HG02943 (cell line): ENCODE measurements around the gene FAM83C.

Experiments used
- ATAC-seq: cut with Tn5 transposase; IDR thresholded peaks from one replicate; pipeline ENCODE4 v1.9.1; 2021; ENCODE audit warnings: mild to moderate bottlenecking, low read depth, moderate library complexity; ENCODE audit not compliant: unreplicated experiment

FAM83C gene

DNA sequence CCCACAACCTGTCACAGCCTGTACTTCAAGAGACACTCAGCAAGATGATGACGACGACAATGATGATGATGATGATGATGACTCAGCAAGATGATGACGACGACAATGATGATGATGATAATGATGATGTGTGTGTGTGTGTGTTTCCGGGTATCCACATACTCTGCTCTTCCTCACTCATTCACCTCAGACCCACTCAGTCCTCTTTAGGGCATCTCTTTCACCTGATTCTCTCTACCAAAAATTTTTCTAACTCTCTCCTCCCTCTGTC, 6.5 kb downstream of the FAM83C start:
- no peak for ATAC-seq

DNA sequence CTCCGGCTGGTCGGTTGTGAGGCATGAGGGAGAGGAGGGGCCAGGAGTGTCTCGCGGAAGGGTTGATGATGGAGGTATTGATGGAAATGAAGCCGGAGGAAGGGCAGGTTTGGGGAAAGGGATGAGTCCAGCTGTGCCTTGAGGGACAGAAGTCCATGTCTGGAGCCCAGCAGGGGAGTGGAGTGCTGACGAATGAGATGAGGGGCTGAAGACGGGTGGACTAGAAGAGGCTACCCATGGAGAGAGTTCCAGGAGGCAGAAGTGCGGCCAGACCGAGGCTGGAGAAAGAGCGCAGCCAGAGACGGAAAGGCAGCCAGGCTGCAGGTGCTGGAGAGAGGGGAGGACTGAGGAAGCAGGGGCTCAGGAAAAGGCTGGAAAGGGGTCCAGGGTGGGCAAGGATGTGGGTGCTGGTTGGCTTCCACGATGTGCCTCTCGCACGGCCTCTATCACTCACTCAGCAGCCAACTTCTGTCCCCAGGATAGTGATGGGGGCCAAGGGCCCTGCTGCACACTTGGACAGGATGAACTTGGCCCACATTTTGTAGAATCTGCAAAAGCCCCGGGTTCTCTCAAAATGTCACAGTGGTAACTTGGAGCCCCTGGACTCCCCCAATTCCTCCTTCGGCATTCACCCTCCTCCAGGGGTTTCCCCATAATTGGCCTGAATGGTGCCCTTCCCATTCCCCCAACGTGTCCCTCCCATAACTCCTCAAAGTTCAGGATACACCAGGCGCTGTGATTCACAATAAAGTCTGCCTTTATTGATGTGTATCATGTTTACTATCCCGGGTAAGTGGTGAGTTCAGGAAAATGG, 7.0 kb downstream of the FAM83C start:
- no peak for ATAC-seq

DNA sequence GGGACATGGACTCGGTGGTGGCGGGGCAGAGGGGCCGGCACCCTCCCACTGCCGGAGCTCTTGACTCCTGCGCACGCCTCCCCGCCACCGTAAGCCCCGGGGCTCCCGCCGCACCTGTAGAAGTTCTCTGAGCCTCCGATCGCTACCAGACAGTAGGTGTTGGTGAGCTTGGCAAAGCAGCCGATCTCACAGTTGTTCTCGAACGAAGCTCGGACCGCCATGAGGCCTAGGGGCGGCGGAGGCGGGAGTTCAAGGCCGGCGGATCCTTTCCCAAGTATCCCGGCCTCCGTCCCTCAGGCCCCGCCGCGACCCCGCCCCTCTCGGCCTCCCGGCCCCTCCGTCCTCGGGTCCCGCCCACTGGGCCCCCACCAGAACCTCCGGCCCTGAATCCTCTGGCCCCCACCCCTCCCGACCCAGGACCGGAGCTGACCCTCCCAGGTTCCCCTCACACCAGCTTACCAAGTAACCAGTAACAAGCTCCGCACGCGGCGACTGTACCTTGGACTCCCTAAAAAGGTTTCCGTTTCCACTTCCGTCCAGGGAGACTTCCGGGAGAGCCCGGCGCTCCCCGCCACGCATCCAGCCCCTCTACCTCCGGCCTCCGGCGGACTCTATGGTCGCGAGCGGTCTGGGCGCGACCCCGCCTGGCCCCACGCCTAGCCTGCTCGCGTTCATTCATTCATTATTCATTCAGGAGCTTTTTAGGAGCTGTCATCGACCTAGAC, 7.8 kb downstream of the FAM83C start, which contains the start of gene EIF6:
Gene EIF6 (minus strand): TSS at position 506 of the 725 bp plus-strand sequence. CDS start 285 bp downstream, at position 221.
- ATAC-seq: peak; percentile 69

DNA sequence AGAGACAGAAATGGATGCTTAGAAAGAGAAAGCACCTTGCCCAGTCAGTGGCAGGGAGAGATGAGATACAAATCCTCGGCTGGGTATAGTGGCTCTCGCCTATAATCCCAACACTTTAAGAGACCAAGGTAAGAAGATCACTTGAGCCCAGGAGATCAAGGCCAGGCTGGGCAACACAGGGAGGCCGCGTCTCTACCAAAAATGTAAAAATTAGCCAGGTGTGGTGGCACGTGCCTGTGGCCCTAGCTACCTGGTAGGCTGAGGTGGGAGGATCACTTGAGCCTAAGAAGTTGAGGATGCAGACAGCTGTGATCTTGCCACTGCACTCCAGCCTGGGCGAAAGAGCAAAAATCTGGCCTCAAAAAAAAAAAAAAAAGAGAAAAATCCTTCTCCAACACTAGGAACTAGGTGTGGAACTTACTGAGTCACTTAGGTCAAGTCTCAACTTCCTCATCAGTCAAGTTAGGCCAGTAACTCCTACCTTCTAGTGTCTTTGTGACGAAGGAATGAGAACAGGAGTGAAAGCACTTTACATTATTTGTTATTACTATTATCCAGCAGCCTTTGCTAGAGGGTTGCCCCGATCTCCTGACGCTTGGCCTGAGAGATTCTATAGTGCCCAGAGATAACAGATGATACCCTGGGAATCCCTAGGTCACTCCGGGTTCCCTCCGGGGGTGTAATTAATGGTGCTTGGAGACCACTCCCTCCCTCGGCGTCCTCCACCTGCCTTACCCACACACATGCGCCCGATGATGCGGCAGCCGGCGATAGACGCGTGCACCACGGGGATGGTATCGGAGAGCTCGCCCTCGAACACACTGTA, 8.6 kb downstream of the FAM83C start:
- no peak for ATAC-seq

DNA sequence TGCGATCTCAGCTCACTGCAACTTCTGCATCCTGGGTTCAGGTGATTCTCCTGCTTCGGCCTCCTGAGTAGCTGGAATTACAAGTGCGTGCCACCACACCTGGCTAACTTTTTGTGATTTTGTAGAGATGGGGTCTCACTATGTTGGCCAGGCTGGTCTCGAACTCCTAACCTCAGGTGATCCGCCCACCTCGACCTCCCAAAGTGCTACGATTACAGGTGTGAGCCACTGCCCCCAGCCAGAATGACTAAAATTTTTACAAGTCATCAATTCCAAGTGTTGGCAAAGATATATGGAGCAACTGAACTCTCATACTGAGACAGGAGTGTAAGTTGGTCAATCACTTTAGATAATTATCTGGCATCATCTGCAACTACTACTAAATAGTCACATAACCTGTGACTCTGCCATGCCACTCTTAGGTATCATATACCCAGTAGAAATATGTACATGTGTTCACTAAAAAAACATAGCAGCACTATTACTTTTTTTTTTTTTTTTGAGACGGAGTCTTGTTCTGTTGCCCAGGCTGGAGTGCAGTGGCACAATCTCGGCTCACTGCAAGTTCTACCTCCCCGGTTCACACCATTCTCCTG, 10.6 kb downstream of the FAM83C start:
- ATAC-seq: no peak

DNA sequence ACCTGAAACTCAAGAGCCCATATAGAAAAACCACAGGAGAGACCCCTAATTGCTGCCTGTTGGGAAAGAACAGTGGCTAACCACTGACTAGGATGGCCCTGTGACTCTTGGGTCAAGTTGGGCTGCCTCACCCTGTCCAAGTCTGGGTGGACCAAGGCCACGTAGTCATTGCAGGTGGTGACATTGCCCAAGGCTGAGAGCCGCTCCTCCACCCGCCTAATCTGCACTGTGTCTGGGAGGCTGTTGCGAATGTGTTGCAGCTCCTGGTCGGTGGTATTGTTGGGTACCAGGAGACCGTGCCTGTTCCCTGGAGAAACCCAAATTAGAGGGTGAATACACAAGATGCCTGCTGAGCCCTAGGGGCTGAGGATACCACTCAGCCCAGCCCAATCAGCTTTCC, 11.7 kb downstream of the FAM83C start:
- ATAC-seq: no peak

DNA sequence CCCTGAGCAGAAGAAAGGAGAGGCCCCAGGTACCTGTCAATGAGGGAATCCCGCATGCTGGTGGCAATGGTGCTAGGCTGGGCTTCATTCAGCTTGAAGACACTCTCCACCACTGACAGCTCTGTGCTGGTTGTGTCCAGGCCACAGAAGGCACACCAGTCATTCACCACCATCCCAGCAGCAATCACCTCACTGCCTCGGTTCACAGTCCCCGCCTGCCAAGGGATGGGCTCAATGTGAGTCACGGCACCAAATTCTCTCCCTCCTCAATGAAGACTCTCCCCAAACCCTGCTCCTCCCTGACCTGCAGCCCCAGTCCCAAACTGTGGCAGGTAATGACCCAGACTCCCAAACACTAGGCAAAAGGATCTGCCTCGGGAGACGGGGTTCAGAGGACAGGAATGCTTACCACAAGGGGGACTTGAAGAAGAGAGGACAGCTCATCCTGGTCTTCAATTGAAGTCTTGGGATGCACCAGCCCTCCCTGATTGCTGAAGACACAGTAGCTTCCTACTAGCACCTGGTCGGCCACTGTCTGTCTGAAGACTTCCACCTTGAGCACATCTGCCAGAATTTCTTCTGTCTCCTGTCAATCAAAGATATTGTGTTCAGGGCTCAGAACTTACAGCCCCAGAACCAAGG, 12.6 kb downstream of the FAM83C start:
- ATAC-seq: no peak

DNA sequence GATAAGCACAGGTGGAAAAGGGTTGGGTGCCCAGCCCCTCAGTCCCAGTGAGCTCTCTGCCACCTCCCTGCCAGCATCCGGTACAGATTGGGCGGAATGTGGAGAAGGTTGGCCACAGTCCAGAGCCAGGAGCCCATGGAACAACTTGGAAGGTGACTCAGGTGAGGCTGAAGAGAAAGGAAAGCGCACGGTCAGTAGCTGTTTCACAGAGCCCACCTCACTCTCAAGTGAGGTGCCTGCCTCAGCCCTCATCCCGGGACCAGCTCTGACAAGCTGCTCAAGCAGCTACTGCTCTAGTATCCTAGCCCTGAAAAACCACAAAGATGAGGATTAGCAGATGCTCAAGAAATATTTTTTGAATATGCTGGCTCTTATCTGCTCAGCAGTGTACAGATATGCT, 13.2 kb downstream of the FAM83C start:
- ATAC-seq: no peak

DNA sequence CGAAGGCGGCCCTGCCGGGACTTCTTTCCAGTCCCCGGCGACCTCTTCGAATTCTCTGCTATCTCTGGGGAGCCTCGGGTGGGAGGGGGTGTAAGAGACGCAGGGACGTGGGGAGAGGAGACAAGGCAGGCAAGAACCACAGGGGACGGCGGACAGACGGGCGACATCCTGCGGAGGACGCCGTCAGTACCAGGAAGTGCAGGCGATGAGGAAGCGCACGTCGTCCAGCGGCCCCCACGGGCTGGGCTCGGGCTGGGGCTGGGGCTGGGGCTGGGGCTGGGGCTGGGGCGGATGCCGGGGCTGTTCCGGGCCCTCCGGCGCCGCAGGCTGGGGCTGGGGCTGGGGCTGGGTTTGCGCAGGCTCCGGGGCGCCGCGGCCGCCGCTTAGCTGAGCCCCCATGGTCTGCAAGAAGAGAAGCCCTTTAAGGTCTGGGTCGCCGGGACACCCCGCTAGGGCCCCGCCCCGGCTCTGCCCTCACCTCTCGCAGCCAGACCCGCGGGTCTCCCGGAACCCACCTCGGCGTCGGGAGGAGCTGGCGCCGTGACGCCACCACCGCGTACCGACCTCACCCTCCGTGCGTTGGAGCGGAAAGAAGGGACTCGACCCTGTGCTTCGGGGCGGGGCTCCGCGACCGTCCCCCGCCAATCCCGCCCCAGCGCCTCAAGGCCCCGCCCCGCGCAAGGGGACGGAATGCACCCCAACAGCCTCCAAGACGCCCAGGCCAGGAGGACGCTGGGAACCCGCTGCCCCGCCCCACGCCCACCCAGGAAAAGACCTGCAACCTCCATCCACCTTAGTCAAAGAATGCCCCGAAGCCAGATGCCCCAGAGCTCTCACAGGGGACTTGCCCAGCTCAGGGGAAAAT, 14.5 kb downstream of the FAM83C start, which contains the start of gene MMP24OS:
Gene MMP24OS (minus strand): TSS at position 592 of the 865 bp plus-strand sequence. CDS start 193 bp downstream, at position 399.
- peak; percentile 83 for ATAC-seq

DNA sequence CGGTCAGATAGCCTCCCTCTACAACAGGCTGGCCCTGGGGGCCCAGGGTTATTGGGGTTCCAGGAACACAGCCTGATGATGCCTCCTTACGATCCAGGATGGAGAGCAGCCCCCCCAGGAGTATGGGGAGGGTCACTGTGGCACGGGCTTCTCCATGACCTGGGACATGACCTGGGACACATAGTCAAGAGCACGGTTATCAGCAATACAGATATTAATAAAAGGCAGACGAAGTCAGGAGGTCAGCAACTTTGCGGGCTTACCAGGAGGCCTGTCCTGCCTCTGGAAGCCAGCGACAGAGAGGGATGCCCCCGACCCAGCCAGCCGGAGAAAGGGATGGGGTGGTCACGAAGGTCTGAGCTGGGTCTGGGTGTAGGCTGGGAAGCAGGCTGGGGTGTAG, 15.1 kb downstream of the FAM83C start:
- ATAC-seq: no peak

DNA sequence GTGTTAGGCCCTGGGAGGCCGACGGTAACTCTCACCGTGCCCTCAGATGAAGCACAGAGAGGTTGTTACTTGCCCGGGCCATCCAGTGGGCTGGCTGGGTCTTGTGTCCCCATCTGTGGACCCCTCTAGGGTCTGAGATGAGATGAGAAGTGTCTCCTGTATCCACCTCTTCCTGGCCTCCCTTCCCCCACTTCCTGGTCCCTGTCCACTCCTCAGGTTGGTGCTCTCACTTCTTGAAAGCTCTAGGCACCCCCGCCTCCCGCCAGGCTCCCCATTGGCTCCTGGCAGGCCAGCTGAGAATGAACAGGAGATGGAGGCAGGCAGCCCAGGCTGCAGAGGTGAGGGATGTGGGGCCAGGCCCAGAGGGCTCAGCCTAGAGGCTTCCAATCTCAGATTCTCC, 15.8 kb downstream of the FAM83C start:
- no peak for ATAC-seq

DNA sequence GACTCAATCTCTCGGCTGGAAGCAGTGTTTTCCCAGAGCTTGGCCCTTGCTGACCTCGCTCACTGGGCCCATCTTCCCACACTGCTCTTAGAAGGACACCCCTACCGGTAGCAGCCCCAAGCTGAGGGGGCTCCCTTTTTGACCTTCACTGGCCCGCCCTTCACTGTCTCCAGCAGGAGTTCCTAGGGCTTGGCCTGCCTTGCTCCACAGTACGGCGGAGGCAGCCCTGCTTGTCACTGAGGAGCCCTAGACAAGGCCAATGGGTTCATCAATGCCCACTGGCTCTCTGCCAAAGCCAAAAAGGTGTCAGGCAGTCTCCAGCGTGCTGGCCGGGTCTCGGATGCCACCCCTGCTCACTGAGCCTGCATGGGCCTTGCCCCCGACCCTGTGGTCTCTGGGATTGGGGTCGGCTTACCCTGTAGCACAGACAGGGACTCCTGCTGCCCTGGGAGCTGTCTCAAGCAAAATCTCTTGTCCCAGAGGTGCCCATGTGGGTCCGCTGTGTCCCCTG, 16.4 kb downstream of the FAM83C start:
- no peak for ATAC-seq

DNA sequence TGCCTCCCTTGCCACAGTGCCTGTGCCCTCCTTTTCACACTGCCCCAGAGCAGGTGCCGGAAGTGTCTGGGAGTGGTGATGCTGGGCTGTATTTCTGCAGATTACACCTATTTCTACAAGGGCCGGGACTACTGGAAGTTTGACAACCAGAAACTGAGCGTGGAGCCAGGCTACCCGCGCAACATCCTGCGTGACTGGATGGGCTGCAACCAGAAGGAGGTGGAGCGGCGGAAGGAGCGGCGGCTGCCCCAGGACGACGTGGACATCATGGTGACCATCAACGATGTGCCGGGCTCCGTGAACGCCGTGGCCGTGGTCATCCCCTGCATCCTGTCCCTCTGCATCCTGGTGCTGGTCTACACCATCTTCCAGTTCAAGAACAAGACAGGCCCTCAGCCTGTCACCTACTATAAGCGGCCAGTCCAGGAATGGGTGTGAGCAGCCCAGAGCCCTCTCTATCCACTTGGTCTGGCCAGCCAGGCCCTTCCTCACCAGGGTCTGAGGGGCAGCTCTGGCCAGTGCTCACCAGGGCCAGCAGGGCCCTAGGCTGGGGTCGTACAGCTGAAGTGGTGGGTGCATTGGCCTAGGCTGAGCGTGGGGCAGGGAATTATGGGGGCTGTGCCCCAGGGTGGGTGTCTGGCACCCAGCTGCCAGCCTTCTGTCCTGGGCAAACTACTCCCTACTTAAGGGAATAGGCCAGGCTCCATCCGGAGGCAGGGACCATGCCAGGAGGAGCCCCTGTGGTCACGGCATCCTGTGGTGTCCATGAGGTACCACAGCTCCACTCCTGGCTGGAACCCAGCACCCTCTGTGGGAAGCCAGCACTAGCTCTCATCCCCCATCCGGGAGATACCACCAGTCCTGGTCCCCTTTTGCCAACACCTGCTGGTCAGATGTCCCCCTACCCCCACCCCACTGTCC, 17.8 kb downstream of the FAM83C start:
- ATAC-seq: no peak

DNA sequence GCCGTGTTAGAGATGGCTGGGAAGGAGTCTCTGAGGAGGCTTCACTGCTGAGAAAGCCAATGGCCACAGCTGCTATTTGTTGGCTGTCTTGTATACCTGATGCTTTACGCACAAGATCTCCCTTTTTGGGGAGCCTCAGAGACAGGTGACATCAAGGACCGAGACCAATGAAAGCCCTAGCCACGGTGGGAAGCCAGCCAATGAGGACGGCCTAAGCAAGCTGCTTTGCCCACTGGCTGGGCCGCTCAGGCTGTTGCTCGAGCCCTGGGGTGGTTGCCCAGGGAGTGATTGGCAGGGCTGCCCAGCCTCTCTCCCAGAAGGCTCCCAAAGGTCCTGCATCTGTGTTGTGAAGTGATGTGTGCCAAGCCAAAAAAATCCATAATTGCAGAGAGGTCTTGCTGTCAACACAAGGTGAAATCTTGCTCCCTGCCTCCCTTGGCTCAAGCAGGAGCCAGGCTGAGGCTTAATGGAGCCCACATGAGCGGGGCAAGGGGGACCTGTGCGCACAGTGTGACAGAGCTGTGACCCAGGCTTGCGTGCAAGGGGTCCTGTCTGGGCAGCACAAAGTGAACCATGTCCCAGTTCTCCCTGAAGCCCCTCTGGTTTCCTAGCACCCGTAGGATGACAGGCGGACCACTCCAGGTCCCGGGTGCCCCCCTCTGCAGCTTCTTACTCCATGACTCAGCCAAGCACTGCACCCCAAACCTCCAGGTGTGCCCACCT, 18.6 kb downstream of the FAM83C start:
- ATAC-seq: no peak

DNA sequence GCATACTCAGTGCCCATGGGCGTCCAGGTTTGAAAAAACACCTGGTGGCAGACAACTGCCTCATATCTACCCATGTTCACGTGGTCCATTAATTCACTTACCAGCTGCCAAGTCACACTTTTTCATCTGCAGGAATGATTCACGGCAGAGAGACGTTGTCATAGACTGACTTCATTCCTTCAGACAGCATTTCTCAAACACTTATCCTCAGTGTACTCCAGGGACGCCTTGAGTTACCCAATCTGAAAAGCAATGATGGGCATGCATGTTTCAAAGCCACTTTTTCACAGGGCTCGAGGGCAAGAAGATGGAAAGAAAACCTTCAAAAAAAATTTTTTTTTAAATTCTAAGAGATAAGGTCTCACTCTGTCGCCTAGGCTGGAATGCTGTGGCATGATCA, 20.3 kb downstream of the FAM83C start:
- ATAC-seq: no peak

DNA sequence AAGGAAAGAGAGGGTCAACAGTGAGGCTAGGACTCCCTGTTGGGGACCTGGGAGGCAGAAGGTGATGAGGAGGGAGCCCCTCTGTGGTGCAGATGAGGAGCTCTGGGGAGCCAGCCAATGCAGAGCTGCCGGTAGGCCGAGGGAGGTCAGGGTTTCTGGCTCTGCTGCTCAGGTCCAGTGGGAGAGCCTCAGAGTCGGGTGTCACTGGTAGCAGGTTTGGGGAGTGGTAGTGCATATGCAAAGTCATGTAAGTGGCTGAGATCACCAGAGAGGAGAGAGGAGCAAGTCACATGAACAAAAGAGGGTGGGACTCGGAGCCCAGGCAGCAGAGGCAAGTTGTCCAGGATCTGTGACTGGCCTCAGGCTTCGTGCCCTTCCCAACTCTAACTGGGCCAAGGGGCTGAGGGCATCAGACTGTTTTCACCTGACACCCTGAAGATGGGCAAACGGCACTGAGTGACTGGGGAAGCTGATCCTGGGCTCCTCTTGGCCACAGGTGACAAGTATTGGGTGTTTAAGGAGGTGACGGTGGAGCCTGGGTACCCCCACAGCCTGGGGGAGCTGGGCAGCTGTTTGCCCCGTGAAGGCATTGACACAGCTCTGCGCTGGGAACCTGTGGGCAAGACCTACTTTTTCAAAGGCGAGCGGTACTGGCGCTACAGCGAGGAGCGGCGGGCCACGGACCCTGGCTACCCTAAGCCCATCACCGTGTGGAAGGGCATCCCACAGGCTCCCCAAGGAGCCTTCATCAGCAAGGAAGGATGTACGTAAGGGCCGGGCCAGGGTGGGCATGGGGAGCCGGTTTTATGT, 20.9 kb downstream of the FAM83C start:
- no peak for ATAC-seq
